HG03066 (cell line): Measurements from ENCODE around the gene SPI1.

Experiments used
- ATAC-seq: cut with Tn5 transposase; IDR thresholded peaks from one replicate; pipeline ENCODE4 v1.9.1; 2021; ENCODE audit warnings: low read depth; ENCODE audit not compliant: unreplicated experiment

SPI1 gene

GRCh38 chr11:47378010-47378835 is at the start of gene SPI1:
SPI1 (minus strand) TSS chr11:47378547; CDS start chr11:47378353, 194 bp downstream.
- ATAC-seq: peak; percentile 81

- peak; percentile 91 for ATAC-seq
These were observed 48.0 kb upstream of the SPI1 start, which contains the start of gene PSMC3 for GRCh38 chr11:47426062-47426956. PSMC3 (minus strand) TSS chr11:47426439; CDS start chr11:47426279, 160 bp downstream.

- ATAC-seq: no peak
These were observed 47.3 kb upstream of the SPI1 start for GRCh38 chr11:47425611-47426010.

DNA sequence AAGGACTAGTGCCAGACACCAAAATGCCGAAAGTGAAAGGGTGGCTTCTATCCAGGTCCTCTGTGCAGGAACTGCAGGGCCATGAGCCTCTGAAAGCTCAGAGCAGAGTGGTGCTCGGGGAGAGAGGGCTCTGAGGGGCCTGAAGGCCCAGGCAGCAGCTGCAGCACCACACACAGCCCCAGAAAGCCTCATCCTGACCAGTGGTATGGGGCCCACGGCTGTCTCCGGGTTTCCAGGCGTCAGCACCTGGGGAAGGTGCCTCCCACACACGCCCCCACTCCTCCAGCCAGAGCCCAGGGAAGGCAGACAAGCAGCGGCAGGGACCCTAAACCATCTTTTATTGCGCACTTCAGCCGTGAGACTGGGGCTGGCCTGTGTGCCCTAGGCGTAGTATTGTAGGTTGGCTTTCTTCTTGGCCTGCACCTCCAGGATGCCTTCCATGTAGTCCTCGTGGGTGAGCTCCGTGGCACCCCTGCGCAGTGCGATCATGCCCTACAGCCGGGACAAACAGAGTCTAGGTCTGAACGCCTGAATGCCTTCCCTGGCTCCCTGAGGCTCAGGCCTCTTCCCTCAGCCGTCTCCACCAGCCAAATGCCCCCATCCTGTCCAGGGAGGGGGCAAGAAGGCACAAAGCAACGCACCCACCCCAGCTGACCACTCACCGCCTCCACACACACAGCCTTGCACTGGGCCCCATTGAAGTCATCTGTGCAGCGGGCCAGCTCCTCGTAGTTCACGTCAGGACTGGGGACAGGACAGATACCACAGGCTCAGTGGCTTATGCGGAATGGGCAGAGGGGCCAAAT is 40.3 kb upstream of the SPI1 start:
- ATAC-seq: no peak

DNA sequence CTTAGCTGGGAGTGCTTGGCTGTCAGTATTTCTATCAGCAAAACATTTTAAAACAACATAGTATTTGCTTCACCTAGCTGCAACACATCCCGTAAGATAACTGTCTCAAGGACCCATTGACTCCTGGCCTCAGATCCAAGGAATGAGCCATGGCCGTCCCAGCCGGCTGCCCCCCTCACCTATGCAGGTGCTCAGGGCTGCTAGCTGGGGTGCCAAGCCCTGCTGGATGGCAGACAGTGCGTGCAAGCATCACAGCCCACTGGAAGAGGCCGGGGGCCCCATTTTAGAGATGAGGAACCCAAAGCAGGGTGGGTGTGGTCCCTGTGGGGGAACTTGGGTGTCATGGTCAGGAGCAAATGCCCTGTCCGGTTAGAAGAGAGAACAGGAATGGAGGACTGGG is 39.4 kb upstream of the SPI1 start:
- no peak for ATAC-seq

DNA sequence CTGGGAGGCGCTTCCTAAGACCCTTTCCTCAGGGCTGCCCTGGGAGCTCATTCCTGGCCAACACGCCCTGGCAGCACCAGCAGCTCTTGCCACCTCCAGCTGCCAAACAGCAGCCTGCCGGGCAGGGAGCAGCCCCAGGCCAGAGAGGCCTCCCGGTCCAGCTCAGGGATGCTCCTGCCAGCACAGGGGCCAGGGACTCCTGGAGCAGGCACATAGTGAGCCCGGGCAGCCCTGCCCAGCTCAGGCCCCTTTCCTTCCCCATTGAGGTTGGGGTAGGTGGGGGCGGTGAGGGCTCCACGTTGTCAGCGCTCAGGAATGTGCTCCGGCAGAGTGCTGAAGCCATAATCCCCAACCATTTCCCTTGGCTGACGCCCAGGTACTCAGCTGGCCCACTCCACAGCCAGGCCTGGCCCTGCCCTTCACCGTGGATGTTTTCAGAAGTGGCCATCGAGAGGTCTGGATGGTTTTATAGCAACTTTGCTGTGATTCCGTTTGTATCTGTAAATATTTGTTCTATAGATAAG is 37.7 kb upstream of the SPI1 start:
- ATAC-seq: no peak

DNA sequence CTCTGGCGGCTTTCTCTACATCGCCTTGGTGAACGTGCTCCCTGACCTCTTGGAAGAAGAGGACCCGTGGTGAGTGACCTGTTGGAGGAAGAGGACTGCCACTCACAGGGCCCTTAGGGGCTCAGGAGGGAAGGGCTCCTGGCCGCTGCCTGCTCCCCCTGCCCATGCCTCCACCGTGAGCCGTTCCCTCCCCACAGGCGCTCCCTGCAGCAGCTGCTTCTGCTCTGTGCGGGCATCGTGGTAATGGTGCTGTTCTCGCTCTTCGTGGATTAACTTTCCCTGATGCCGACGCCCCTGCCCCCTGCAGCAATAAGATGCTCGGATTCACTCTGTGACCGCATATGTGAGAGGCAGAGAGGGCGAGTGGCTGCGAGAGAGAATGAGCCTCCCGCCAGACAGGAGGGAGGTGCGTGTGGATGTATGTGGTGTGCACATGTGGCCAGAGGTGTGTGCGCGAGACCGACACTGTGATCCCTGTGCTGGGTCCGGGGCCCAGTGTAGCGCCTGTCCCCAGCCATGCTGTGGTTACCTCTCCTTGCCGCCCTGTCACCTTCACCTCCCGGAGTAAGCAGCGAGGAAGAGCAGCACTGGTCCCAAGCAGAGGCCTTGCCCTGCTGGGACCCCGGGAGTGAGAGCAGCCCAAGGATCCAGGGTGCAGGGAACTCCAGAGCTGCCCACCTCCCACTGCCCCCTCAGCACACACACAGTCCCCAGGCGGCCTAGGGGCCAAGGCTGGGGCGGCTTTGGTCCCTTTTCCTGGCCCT is 36.9 kb upstream of the SPI1 start:
- no peak for ATAC-seq

DNA sequence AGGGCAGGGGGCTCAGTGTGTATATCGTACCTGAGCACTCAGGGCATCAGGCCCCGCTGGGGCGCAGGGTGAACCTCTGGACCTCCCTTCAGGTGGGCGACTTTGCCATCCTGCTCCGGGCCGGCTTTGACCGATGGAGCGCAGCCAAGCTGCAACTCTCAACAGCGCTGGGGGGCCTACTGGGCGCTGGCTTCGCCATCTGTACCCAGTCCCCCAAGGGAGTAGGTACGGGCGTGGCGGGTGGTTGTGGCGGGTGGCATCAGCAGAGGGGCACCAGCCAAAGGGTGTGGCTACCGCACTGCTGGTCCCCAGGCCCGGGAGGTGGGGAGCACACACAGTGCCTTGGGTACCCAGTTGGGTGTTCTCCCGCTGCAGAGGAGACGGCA is 36.3 kb upstream of the SPI1 start:
- ATAC-seq: no peak

DNA sequence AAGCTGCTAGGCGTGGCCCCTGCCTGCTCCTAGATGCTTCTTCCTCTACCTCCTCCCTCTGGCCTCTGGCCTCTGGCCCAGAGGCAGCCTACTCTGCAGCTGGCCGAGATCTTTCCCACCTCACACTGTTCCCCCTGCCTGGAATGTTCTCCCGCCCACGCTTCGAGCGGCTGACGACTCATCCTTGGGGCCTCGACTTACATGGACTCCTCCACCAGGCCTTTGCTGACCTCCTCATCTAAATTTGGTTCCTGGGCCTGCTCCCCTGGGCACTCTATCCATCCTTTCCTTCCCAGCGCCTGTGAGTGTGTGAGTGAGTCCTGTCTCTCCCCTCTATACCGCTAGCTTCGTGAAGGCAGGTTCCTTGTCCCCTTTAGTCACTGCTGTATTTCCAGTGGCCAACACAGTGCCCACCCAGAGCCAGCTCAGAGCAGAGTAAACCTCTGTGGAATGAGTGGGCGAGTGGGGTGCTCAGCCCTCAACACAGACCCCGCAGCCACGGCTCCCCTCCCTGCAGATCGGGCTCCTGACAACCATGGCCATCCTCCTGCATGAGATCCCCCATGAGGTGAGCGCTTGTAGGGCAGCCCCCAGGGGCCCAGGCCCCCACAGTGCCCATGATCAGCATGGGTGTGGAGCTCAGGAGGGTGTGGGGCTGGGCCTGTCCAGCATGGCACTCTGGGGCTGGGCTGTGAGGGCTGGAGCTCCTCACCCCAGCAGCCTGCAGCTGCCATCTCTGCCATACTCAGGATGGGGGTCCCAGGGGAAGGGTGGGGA is 35.7 kb upstream of the SPI1 start:
- ATAC-seq: no peak

DNA sequence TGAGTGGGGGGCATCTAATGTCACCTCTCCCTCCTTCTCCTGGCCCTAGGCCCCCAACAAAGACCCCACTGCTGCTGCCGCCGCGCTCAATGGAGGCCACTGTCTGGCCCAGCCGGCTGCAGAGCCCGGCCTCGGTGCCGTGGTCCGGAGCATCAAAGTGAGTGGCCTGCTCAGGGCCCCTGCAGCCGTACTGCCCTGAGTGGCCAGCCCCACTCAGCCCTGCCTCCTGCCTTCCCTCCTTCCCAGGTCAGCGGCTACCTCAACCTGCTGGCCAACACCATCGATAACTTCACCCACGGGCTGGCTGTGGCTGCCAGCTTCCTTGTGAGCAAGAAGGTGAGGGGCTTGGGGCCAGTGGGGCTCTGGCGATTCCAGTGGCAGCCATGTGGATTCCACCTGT is 35.0 kb upstream of the SPI1 start:
- no peak for ATAC-seq

DNA sequence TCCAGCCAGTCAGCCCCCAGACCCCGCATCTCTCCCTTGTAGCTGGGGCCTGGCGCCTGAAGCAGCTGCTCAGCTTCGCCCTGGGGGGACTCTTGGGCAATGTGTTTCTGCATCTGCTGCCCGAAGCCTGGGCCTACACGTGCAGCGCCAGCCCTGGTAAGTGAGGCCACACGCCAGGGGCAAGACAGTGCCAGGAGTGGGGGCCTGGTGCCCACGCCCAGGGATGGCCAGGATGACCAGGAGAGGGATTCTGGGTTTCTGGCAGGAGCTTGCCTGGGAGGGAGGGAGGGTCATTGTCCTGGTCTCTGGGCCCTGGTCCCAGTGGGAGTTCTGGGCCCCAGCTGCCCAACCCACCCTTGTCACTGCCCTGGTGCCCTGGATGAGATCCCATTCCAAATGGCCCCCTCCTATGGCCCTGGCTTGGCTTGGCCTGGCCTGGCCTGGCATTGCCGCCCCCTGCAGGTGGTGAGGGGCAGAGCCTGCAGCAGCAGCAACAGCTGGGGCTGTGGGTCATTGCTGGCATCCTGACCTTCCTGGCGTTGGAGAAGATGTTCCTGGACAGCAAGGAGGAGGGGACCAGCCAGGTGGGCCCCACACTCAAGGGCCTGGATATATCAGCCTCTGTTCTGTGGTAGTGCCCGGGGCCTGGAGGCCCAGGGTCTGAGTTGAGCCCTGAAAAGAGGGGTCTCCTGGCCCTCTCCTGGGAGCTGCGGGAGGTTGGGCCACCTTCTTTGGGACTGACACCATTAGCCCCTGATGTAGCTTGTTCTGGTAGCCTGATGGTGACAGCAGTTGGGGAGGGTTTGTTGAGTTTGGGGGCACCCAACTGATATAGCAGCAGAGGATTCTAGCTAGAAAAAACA is 33.8 kb upstream of the SPI1 start:
- ATAC-seq: no peak

DNA sequence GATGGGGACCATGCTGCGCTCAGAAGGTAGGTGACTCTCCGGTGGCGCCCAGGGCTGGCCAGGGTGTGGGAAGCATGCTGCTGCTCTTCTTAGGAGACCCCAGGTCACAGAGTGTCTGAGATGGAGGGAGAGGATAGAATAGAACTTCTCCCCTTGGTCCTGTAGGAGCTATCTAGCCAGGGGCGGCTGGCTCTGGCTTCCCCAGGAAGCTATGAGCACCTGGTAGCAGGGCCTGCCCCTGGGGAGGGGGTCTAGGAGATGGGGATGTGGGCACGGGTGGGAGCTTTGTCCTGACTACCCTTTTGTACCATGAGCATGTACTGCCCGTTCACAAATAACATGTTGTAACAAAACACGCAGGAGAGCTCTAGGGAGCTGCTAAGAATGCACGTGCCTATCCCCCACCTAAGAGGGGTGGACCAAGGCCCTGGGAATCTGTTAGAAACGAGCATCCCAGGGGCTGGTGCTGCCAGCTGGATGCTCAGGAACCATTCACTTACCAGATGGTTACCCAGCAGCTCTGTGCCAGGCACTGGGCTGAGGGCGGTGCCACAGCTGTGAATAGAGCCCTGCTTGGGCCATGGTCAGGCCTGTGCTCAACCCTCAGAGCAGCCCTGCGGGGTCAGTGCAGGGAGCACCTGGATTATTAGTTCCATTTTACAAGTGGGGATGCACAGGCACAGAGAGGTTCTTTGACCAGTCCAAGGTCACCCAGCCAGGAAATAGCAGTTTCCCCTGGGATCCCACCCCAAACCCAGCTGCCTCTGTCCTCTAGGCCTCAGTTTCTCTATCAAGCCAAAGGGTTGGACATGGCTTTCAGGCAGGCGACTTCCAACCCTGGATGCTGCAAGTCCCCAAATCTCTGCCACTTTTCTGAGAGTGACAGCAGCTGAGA is 32.3 kb upstream of the SPI1 start:
- ATAC-seq: no peak

- no peak for ATAC-seq
These were observed 31.4 kb upstream of the SPI1 start for GRCh38 chr11:47409440-47410369.

DNA sequence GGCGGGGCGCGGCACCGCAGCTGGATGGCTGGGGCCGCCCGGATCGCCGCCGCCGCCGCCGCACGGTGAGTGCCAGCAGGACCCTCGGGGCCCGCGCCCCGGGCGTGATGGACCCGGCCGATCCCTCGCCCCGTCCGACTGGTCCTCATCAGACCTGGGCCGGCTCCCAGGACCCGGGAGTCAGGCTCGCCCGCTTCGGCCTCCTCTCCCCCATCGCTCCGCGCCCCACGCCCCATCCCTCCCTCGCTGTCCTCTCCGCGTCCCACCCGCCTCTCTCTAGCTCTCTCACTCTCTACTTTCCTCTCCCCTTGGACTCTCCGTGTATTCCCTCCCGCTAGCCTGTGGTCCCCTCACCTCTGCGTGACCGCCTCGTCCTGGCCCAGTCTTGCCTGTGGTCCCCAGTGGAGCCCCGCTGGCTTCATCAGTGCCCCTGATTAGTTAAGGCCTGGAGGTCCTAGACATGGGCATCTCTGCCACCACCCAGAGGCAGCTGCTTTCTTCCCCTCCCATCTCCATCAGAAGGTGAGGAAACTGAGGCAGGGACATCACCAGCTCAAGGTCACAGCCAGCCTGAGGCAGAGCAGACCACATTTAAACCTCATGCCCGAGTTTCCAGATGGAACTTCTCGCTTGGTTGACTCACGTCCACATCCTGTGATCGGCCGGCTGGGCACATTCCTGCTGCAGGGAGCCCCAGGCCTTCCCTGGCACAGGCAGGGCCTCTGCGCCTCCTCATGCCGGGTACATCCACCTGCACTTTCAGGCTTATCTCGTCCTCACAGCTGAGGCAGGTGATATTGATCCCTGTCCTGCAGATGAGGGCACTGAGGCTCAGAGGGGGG is 30.5 kb upstream of the SPI1 start:
- no peak for ATAC-seq
